ENCODE measurements around the gene EVI2A.

GRCh38 chr17:31269578-31269983 is 51.8 kb downstream of the EVI2A start:
- TF ChIP-seq CTCF (IDR thresholded peaks at IDR 0.05): no peak
- no peak for TF ChIP-seq POLR2A (IDR thresholded peaks at IDR 0.05)

Measured in esophagus squamous epithelium (tissue), 4 donors.